GM12864 (cell line): ENCODE data around the gene TMBIM1.

Source experiments
- DNase-seq: peaks from one replicate; pipeline ENCODE4 v3.0.0-alpha.2; 2011; ENCODE audit warnings: low read depth
- H3K4me3 ChIP-seq: 2 replicates; pipeline ENCODE4 v1.5.1; 2011; ENCODE audit warnings: mild to moderate bottlenecking, low read depth, low read length, control low read depth
- CTCF ChIP-seq: IDR thresholded peaks from 2 replicates; pipeline ENCODE4 v1.5.1; 2011; ENCODE audit warnings: low read depth, mild to moderate bottlenecking, moderate library complexity, low read length, control low read depth, inconsistent platforms; ENCODE audit errors: missing control alignments

Gene TMBIM1

DNA sequence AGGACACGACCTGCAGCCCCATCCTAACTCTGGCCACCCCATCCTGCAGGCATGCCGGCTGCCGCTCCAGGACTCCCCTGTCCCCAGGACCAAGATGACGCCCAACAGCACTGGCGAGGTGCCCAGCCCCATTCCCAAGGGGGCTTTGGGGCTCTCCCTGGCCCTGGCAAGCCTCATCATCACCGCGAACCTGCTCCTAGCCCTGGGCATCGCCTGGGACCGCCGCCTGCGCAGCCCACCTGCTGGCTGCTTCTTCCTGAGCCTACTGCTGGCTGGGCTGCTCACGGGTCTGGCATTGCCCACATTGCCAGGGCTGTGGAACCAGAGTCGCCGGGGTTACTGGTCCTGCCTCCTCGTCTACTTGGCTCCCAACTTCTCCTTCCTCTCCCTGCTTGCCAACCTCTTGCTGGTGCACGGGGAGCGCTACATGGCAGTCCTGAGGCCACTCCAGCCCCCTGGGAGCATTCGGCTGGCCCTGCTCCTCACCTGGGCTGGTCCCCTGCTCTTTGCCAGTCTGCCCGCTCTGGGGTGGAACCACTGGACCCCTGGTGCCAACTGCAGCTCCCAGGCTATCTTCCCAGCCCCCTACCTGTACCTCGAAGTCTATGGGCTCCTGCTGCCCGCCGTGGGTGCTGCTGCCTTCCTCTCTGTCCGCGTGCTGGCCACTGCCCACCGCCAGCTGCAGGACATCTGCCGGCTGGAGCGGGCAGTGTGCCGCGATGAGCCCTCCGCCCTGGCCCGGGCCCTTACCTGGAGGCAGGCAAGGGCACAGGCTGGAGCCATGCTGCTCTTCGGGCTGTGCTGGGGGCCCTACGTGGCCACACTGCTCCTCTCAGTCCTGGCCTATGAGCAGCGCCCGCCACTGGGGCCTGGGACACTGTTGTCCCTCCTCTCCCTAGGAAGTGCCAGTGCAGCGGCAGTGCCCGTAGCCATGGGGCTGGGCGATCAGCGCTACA is 29.4 kb downstream of the TMBIM1 start:
- TF ChIP-seq CTCF = no peak
- no peak overlapping the region for H3K4me3 ChIP-seq
- no peak for DNase-seq

DNA sequence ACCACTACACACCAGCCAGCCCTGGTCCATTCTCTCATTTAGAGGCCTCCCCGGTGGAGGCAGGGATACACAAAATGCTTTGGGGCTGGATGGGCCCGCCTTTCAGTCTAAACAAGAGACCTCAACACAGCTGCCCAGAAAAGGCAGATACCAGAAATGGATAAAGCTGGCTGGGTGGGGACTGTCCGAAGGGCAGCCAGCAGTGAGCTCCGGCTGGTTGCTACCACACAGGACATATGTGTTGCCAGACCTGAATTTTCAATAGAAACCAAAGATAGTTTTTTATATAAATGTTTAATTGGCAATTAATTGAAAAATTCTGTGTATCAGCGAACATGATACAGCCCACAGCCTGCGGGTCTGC is 30.1 kb downstream of the TMBIM1 start:
- H3K4me3 ChIP-seq = no peak overlapping the region
- no peak for TF ChIP-seq CTCF
- no peak for DNase-seq

- DNase-seq = no peak
- no peak for TF ChIP-seq CTCF
- H3K4me3 ChIP-seq = no peak overlapping the region
Observed at GRCh38 chr2:218261423-218262236, 30.7 kb downstream of the TMBIM1 start.

GRCh38 chr2:218260742-218261422 is 31.4 kb downstream of the TMBIM1 start, which contains the start of gene GPBAR1:
Gene GPBAR1 (plus strand): TSS chr2:218261015. CDS start chr2:218262725, 1,710 bp downstream.
- H3K4me3 ChIP-seq = no peak within 1 kb of the TSS
- no peak for TF ChIP-seq CTCF
- no peak for DNase-seq

- no peak for TF ChIP-seq CTCF
- H3K4me3 ChIP-seq = no peak overlapping the region
- no peak for DNase-seq
Observed at GRCh38 chr2:218260166-218260565, 32.1 kb downstream of the TMBIM1 start.

DNA sequence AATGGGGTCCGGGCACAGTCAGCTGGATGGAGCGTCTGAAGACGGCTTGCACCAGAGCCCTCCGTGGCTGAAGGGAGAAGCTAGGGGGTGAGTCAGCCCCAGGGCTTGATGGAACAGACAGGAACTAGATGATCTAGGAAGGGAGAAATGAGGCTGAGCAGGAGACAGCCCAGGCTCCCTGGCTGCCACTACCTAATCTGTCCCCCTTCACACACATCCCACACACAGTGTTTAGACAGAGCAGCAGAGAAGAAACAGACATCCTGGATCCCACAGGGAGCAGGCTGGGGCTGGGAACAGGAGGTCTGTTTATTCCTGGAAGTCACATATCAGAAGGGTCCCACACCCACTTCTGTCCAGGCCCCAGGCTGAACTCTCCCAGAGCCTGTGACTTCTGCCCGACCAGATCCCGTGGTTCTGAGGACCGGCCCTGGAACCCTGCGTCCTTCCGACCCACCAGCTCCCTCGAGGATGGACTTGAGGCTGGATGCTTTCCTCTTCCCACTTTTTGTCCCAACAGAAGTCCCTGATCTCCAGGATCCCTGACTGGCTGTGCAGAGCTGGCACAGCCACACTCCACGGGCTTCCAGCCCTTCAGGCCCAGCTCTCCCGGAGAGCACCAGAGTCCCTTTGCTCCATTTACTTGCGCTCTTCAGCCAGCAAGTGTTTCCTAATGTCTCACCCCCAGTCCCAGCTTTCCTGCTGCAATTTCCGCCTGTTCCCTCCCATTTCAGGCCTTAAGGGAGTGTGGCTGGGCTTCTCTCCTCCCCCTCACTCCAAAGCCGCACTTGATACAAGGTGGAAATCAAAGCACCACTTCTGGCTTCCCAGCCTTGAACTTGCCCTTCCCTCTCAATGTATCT is 33.0 kb downstream of the TMBIM1 start:
- TF ChIP-seq CTCF = no peak
- no peak overlapping the region for H3K4me3 ChIP-seq
- no peak for DNase-seq
